CD4-positive, alpha-beta memory T cell (primary cell): Measurements from ENCODE around the gene TPRN. TPM values are rescaled to one million over a fixed set of nuclear protein-coding genes. Genes with fewer than 3 reads are reported as not detected.

Source experiments
- CTCF ChIA-PET: fragments of 350-600 bp; sonication (Branson Sonifier 250); formaldehyde crosslinking; loops from one replicate; lab custom pipeline; 2021; ENCODE audit warnings: inconsistent platforms; ENCODE audit not compliant: partially characterized antibody; lab: Charles Lee
- POLR2A ChIA-PET: fragments of 350-600 bp; sonication (Branson Sonifier 250); formaldehyde crosslinking; loops from one replicate; lab custom pipeline; 2021; ENCODE audit not compliant: partially characterized antibody; lab: Charles Lee
- DNase-seq, 5 donors: peaks; one replicate each; pipeline versions ENCODE4 v3.0.0 to v3.0.0-alpha.2; 2020 to 2022; ENCODE audit warnings: mixed read lengths in 1 of 5
- H3K27ac ChIP-seq: one replicate; pipeline ENCODE4 v1.7.0; 2013; ENCODE audit warnings: low read depth, low read length
- H3K27me3 ChIP-seq: 2 replicates; pipeline ENCODE4 v1.7.0; 2013; ENCODE audit warnings: mild to moderate bottlenecking, low read length, moderate library complexity; ENCODE audit not compliant: insufficient read depth
- H3K36me3 ChIP-seq: 2 replicates; pipeline ENCODE4 v1.7.0; 2013; ENCODE audit warnings: mild to moderate bottlenecking, low read length, moderate library complexity; ENCODE audit not compliant: insufficient read depth
- H3K4me1 ChIP-seq: 2 replicates; pipeline ENCODE4 v1.7.0; 2013; ENCODE audit warnings: mild to moderate bottlenecking, low read length, moderate library complexity; ENCODE audit not compliant: insufficient read depth
- H3K4me3 ChIP-seq, 2 donors: one replicate each; pipeline ENCODE4 v1.7.0; 2013; ENCODE audit warnings: low read length in 2 of 2, mild to moderate bottlenecking in 1 of 2
- H3K9me3 ChIP-seq, 2 donors: one replicate each; pipeline ENCODE4 v1.7.0; 2013; ENCODE audit warnings: low read length in 2 of 2, control low read depth in 1 of 2; ENCODE audit not compliant: control insufficient read depth in 1 of 2
- H3K27ac Mint-ChIP-seq, 7 donors: one replicate each; pipeline ENCODE4 v1.8.0; 2020 to 2021; ENCODE audit warnings: mixed read lengths in 7 of 7, mild to moderate bottlenecking in 6 of 7, inconsistent platforms in 3 of 7, moderate library complexity in 3 of 7
- H3K27me3 Mint-ChIP-seq, 2 donors: one replicate each; pipeline ENCODE4 v1.8.0; 2020 to 2021; ENCODE audit warnings: mixed read lengths in 2 of 2
- H3K36me3 Mint-ChIP-seq, 2 donors: one replicate each; pipeline ENCODE4 v1.8.0; 2020 to 2021; ENCODE audit warnings: mixed read lengths in 2 of 2, inconsistent platforms in 1 of 2, mild to moderate bottlenecking in 1 of 2
- H3K4me1 Mint-ChIP-seq, 4 donors: one replicate each; pipeline ENCODE4 v1.8.0; 2020 to 2021; ENCODE audit warnings: mixed read lengths in 4 of 4, mild to moderate bottlenecking in 1 of 4
- H3K4me3 Mint-ChIP-seq, 8 donors: one replicate each; pipeline ENCODE4 v1.8.0; 2020 to 2021; ENCODE audit warnings: mixed read lengths in 8 of 8, mild to moderate bottlenecking in 7 of 8, moderate library complexity in 6 of 8, inconsistent platforms in 3 of 8
- H3K9me3 Mint-ChIP-seq, 8 donors: one replicate each; pipeline ENCODE4 v1.8.0; 2020 to 2021; ENCODE audit warnings: mixed read lengths in 8 of 8, mild to moderate bottlenecking in 5 of 8, inconsistent platforms in 3 of 8, moderate library complexity in 1 of 8
- intact Hi-C: fragments of 100-400 bp; cut with micrococcal nuclease; formaldehyde crosslinking; loops from one replicate; pipeline ENCODE4 v1.15.1; 2023
- polyA plus RNA-seq, 2 donors: library from polyadenylated mRNA; unstranded; fragments of 300-500 nt; fragmentation: Illumina TruSeq; gene quantifications; one replicate each; pipeline ENCODE4 v1.2.3, GENCODE V29; 2021
- total RNA-seq, 2 experiments: library from RNA; stranded (reverse); gene quantifications; one replicate each; pipeline ENCODE4 v1.2.3, GENCODE V29; 2021

TPRN gene
- total and polyA plus RNA-seq, 4 experiments from 2014 or later, result 0.27 to 8.6 (median 4.5) TPM

GRCh38 chr9:137195525-137196220 is 4.9 kb downstream of the TPRN start:
- Mint-ChIP-seq H3K27ac (no peak overlapping the region), H3K9me3 (no peaks in the 10 kb centered on the region), H3K36me3 (peaks cover 0 to 3% of the 10 kb centered on the region in 2 donors), H3K4me3 (no peak overlapping the region), H3K4me1 (peaks cover 0 to 9% (median 2%) of the 10 kb centered on the region in 4 donors), H3K27me3 (no peaks in the 10 kb centered on the region)
- POLR2A ChIA-PET, result interaction anchor here (1.1 kb wide), 1 partner anchor 20 kb away, joined by 3 read pairs; no protein-coding TSS in a partner anchor
- Histone ChIP-seq H3K4me3 (no peak overlapping the region), H3K9me3 (no peaks in the 10 kb centered on the region), H3K4me1 (peaks cover 8% of the 10 kb centered on the region), H3K36me3 (no peaks in the 10 kb centered on the region), H3K27me3 (no peaks in the 10 kb centered on the region), H3K27ac (no peak overlapping the region)
- intact Hi-C loops, result no loop called here
- CTCF ChIA-PET, result no interaction called here
- no peak for DNase-seq

GRCh38 chr9:137194909-137195308 is 5.6 kb downstream of the TPRN start:
- peak overlapping the region in 1 of 7 donors; percentile 41 for H3K27ac Mint-ChIP-seq
- peaks cover 0 to 16% (median 2%) of the 10 kb centered on the region in 4 donors for H3K4me1 Mint-ChIP-seq
- Histone ChIP-seq H3K27me3 (no peaks in the 10 kb centered on the region), H3K4me1 (peaks cover 14% of the 10 kb centered on the region), H3K36me3 (peaks cover 4% of the 10 kb centered on the region), H3K9me3 (no peaks in the 10 kb centered on the region), H3K27ac (no peak overlapping the region), H3K4me3 (no peak overlapping the region)
- no peaks in the 10 kb centered on the region for H3K27me3 Mint-ChIP-seq
- no peaks in the 10 kb centered on the region for H3K9me3 Mint-ChIP-seq
- intact Hi-C loops, result no loop called here
- H3K4me3 Mint-ChIP-seq, result peak overlapping the region in 1 of 8 donors; percentile 51
- H3K36me3 Mint-ChIP-seq, result peaks cover 0 to 4% of the 10 kb centered on the region in 2 donors
- no peak for DNase-seq
- ChIA-PET POLR2A (interaction anchor here (1.1 kb wide), 1 partner anchor 20 kb away, joined by 3 read pairs; no protein-coding TSS in a partner anchor), CTCF (no interaction called here)

GRCh38 chr9:137194388-137194787 is 6.2 kb downstream of the TPRN start:
- H3K4me3 ChIP-seq, result no peak overlapping the region
- no peak overlapping the region for H3K4me3 Mint-ChIP-seq
- no peaks in the 10 kb centered on the region for H3K9me3 Mint-ChIP-seq
- ChIA-PET POLR2A (no interaction called here), CTCF (no interaction called here)
- H3K27ac ChIP-seq, result no peak overlapping the region
- intact Hi-C loops, result no loop called here
- H3K36me3 ChIP-seq, result peaks cover 6% of the 10 kb centered on the region
- H3K4me1 ChIP-seq, result peaks cover 17% of the 10 kb centered on the region
- H3K4me1 Mint-ChIP-seq, result peaks cover 2 to 22% (median 7%) of the 10 kb centered on the region in 4 donors
- no peak overlapping the region for H3K27ac Mint-ChIP-seq
- peaks cover 0 to 6% of the 10 kb centered on the region in 2 donors for H3K36me3 Mint-ChIP-seq
- no peaks in the 10 kb centered on the region for H3K27me3 Mint-ChIP-seq
- H3K27me3 ChIP-seq, result no peaks in the 10 kb centered on the region
- no peaks in the 10 kb centered on the region for H3K9me3 ChIP-seq
- no peak for DNase-seq

- Histone ChIP-seq H3K27ac (no peak overlapping the region), H3K4me3 (no peak overlapping the region), H3K9me3 (no peaks in the 10 kb centered on the region), H3K27me3 (no peaks in the 10 kb centered on the region), H3K36me3 (peaks cover 6% of the 10 kb centered on the region), H3K4me1 (peaks cover 16% of the 10 kb centered on the region)
- no peak for DNase-seq
- no peak overlapping the region for H3K27ac Mint-ChIP-seq
- H3K4me3 Mint-ChIP-seq, result no peak overlapping the region
- peaks cover 0 to 11% of the 10 kb centered on the region in 2 donors for H3K36me3 Mint-ChIP-seq
- ChIA-PET CTCF (no interaction called here), POLR2A (interaction anchor here (8.9 kb wide), 1 partner anchor 9 kb away, joined by 169 read pairs; the partner anchor contains the start of genes NDOR1, TMEM203 and TPRN)
- H3K4me1 Mint-ChIP-seq, result peaks cover 6 to 28% (median 12%) of the 10 kb centered on the region in 4 donors
- no peaks in the 10 kb centered on the region for H3K9me3 Mint-ChIP-seq
- intact Hi-C loops, result no loop called here
- H3K27me3 Mint-ChIP-seq, result no peaks in the 10 kb centered on the region
Observed at GRCh38 chr9:137193771-137194170, 6.8 kb downstream of the TPRN start.

GRCh38 chr9:137192859-137193258 is 7.7 kb downstream of the TPRN start:
- DNase-seq, result no peak
- Mint-ChIP-seq H3K36me3 (peaks cover 0 to 11% of the 10 kb centered on the region in 2 donors), H3K9me3 (peaks cover 0 to 3% (median 0%) of the 10 kb centered on the region in 8 donors), H3K4me1 (peaks cover 8 to 25% (median 16%) of the 10 kb centered on the region in 4 donors), H3K27ac (no peak overlapping the region), H3K27me3 (no peaks in the 10 kb centered on the region), H3K4me3 (no peak overlapping the region)
- ChIA-PET CTCF (interaction anchor here (1.4 to 1.5 kb wide), 2 partner anchors 44 to 97 kb away, joined by 3 to 4 read pairs; no protein-coding TSS in a partner anchor), POLR2A (interaction anchor here (0.6 to 8.9 kb wide), 4 partner anchors 10 to 63 kb away, joined by 3 to 169 read pairs (median 4); partner anchors contain the start of genes NDOR1, TMEM203 and TPRN)
- H3K36me3 ChIP-seq, result peaks cover 6% of the 10 kb centered on the region
- H3K27ac ChIP-seq, result no peak overlapping the region
- H3K4me1 ChIP-seq, result peaks cover 18% of the 10 kb centered on the region
- H3K9me3 ChIP-seq, result no peaks in the 10 kb centered on the region
- no peak overlapping the region for H3K4me3 ChIP-seq
- intact Hi-C loops, result no loop called here
- no peaks in the 10 kb centered on the region for H3K27me3 ChIP-seq

GRCh38 chr9:137192448-137192780 is 8.1 kb downstream of the TPRN start:
- ChIA-PET CTCF (interaction anchor here (1.4 to 1.5 kb wide), 2 partner anchors 45 to 96 kb away, joined by 3 to 4 read pairs; no protein-coding TSS in a partner anchor), POLR2A (interaction anchor here (0.6 to 8.9 kb wide), 4 partner anchors 10 to 63 kb away, joined by 3 to 169 read pairs (median 4); partner anchors contain the start of genes NDOR1, TMEM203 and TPRN)
- Mint-ChIP-seq H3K4me1 (peaks cover 11 to 29% (median 20%) of the 10 kb centered on the region in 4 donors), H3K9me3 (peaks cover 0 to 3% (median 0%) of the 10 kb centered on the region in 8 donors), H3K36me3 (peaks cover 0 to 13% of the 10 kb centered on the region in 2 donors), H3K4me3 (peak overlapping the region in 1 of 8 donors; percentile 15), H3K27me3 (no peaks in the 10 kb centered on the region), H3K27ac (peak overlapping the region in 1 of 7 donors; percentile 70)
- Histone ChIP-seq H3K4me3 (no peak overlapping the region), H3K36me3 (peaks cover 6% of the 10 kb centered on the region), H3K27ac (no peak overlapping the region), H3K27me3 (no peaks in the 10 kb centered on the region), H3K9me3 (no peaks in the 10 kb centered on the region), H3K4me1 (peaks cover 23% of the 10 kb centered on the region)
- DNase-seq, result no peak
- intact Hi-C loops, result no loop called here
